T-cell (primary cell): Measurements from ENCODE around the gene KDM5B. TPM values are rescaled to one million over a fixed set of nuclear protein-coding genes. Genes with fewer than 3 reads are reported as not detected.

Experiments
- total RNA-seq, 35 experiments: library from RNA in 6 of 35; stranded (reverse) in 6 of 35; fragments of 120-200 nt in 1 of 35; gene quantifications; one replicate each; pipeline versions ENCODE4 v1.2.1 to v1.2.4 and lab custom pipeline; 2013 to 2026

Gene KDM5B
- total RNA-seq, 5 donors from 2014 or later (not counting 1 experiment from before 2014, with no cell fraction given) = 46.3 to 71.7 (median 56.5) TPM

Other genes starting within 250 kb of the KDM5B start
- under 1 TPM in 3 of 5 donors, not detected in 2; 0.03 to 0.07 (median 0.06) TPM for gene SYT2, start 98.0 kb downstream of the KDM5B start, total RNA-seq
- 1 to 10 TPM in 2 of 5 donors, under 1 TPM in 2, not detected in 1; 0.44 to 1.5 (median 0.79) TPM for gene PCAT6, start 2.5 kb upstream of the KDM5B start, total RNA-seq
- 10 to 100 TPM in 4 of 5 donors, 1 to 10 TPM in 1; 9.2 to 18.3 (median 15.6) TPM for gene RABIF, start 80.7 kb upstream of the KDM5B start, total RNA-seq
- gene KLHL12, start 118.8 kb upstream of the KDM5B start, total RNA-seq = 10 to 100 TPM; 18.8 to 22.7 (median 22.0) TPM
- gene ADIPOR1, start 149.9 kb upstream of the KDM5B start, total RNA-seq = 10 to 100 TPM; 50.3 to 70.1 (median 53.7) TPM
- 10 to 100 TPM; 37.5 to 44.0 (median 40.0) TPM for gene CYB5R1, start 158.8 kb upstream of the KDM5B start, total RNA-seq
- gene TMEM183A, start 199.0 kb upstream of the KDM5B start, total RNA-seq = 100 to 1,000 TPM in 2 of 5 donors, 10 to 100 TPM in 3; 67.5 to 124 (median 68.4) TPM
- 1 to 10 TPM in 4 of 5 donors, under 1 TPM in 1; 0.66 to 2.0 (median 1.7) TPM for gene PPFIA4, start 218.1 kb upstream of the KDM5B start, total RNA-seq